GM12865 (cell line): ENCODE data around the gene SIL1.

Experiments
- DNase-seq: peaks from one replicate; pipeline ENCODE4 v3.0.0; 2010; ENCODE audit warnings: low read depth
- H3K4me3 ChIP-seq: 2 replicates; pipeline ENCODE4 v1.5.1; 2011; ENCODE audit warnings: mild to moderate bottlenecking, low read depth, low read length, control low read depth
- CTCF ChIP-seq: IDR thresholded peaks from 2 replicates; pipeline ENCODE4 v1.5.1; 2011; ENCODE audit warnings: low read length, control low read depth, low read depth, inconsistent platforms; ENCODE audit not compliant: insufficient read depth; ENCODE audit errors: missing control alignments

SIL1 gene

GRCh38 chr5:139131921-139132432, 66.2 kb downstream of the SIL1 start:
- no peak for TF ChIP-seq CTCF
- H3K4me3 ChIP-seq: no peak overlapping the region
- DNase-seq: no peak

GRCh38 chr5:139131465-139131864, 66.7 kb downstream of the SIL1 start:
- no peak overlapping the region for H3K4me3 ChIP-seq
- DNase-seq: no peak
- no peak for TF ChIP-seq CTCF

- H3K4me3 ChIP-seq: no peak overlapping the region
- TF ChIP-seq CTCF: no peak
- no peak for DNase-seq
Observed at GRCh38 chr5:139131062-139131461, 67.1 kb downstream of the SIL1 start.

GRCh38 chr5:139130214-139130613, 68.0 kb downstream of the SIL1 start:
- no peak overlapping the region for H3K4me3 ChIP-seq
- no peak for TF ChIP-seq CTCF
- DNase-seq: no peak

GRCh38 chr5:139126711-139127111, 71.5 kb downstream of the SIL1 start:
- no peak for DNase-seq
- no peak overlapping the region for H3K4me3 ChIP-seq
- no peak for TF ChIP-seq CTCF

GRCh38 chr5:139125991-139126390, 72.2 kb downstream of the SIL1 start:
- no peak overlapping the region for H3K4me3 ChIP-seq
- TF ChIP-seq CTCF: no peak
- DNase-seq: no peak

GRCh38 chr5:139124774-139125520, 73.2 kb downstream of the SIL1 start:
- no peak for DNase-seq
- TF ChIP-seq CTCF: no peak
- H3K4me3 ChIP-seq: no peak overlapping the region
